GM18873 (cell line): Measurements from ENCODE around the gene CHMP4A.
"Not testable (repeated sequence)": the region's sequence is repeated elsewhere in the genome, so short reads cannot be mapped to it uniquely, and the experiment has no call there.

Experiments
- ATAC-seq: cut with Tn5 transposase; IDR thresholded peaks from one replicate; pipeline ENCODE4 v1.9.1; 2021; ENCODE audit warnings: mild to moderate bottlenecking, moderate library complexity, moderate number of reproducible peaks; ENCODE audit not compliant: unreplicated experiment, low FRiP score

The CHMP4A gene

DNA sequence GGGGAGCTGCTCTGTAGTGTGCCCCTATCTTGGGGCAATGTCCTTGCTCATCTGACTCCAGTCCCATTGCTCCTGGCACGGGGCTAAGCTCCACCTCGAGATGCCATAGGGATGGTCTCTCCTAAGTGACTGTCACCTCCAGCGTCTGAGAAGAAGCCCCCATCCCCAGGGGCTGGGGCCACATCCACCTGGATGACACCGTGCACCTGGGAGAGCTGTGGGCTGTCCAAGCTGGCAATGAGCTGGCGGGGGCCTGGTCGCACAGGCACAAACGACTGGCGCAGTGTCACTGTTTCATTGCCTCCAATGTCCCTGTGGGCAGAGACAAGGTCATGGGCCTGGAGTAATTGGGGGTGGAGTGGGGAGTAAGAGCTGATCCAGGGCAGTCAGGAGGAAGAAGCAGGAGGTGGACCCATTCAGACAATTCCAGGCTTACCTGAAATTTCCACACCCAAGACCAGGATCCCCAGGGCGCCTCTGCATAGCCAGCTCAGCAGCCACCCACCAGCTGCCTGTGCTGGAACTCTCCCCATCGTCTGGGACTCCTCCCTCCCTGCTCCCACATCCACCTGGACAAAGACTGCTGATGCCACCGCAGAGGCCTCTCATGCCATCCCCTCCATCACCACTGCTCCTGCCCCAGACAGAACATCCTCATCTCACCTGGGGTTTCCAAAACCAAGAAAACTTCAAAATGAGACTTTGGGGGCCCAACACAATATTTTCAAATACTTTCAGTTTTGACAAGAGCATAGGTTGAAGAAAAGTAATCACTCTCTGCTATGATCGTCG lies 36.1 kb upstream of the CHMP4A start:
- no peak for ATAC-seq

DNA sequence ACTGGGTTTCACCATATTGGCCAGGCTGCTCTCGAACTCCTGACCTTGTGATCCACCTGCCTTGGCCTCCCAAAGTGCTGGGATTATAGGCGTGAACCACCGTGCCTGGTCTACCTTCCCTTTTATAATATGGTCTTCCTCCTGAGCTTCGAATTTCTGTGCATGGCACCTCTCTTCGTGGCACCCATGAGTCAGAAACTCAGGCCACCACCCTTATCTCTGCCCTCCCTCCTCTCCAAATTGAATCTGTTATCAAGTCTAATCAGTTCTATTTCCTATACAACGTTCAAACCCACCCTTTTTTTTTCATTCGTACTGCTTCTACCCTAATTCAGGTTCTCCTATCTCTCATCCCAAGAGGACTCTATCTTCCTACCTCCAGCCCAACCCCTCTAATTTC lies 34.1 kb upstream of the CHMP4A start:
- ATAC-seq = no peak

DNA sequence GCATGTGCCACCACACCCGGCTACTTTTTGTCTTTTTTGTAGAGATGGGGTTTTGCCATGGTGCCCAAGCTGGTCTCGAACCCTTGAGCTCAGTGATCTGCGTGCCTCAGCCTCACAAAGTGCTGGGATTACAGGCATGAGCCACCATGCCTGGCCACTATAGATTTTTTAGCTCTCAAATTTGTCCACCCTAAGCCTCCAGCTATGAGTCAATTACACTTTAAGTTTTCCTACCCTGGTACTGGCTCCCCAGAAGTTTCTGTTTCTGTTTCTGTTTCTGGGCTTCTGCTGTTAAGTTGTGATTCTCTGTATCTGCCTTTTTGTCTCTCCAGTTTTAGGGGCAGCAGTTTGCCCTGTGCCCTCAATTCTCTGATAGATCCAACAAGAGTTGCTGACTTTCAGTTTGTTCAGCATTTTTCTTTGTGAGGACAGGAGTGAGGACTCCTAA lies 33.5 kb upstream of the CHMP4A start:
- no peak for ATAC-seq

DNA sequence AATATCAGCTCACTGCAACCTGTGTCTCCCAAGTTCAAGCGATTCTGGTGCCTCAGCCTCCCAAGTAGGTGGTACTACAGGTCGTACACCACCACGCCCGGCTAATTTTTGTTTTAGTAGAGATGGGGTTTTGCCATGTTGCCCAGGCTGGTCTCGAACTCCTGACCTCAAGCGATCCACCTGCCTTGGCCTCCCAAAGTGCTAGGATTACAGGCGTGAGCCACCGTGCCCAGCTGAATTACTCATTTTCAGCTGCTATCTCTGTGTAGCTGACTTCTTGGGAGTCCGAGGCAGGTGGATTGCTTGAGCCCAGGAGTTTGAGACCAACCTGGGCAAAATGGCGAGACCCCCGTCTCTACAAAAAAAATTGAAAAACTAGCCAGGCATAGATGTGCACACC lies 32.1 kb upstream of the CHMP4A start:
- not testable (repeated sequence) for ATAC-seq

DNA sequence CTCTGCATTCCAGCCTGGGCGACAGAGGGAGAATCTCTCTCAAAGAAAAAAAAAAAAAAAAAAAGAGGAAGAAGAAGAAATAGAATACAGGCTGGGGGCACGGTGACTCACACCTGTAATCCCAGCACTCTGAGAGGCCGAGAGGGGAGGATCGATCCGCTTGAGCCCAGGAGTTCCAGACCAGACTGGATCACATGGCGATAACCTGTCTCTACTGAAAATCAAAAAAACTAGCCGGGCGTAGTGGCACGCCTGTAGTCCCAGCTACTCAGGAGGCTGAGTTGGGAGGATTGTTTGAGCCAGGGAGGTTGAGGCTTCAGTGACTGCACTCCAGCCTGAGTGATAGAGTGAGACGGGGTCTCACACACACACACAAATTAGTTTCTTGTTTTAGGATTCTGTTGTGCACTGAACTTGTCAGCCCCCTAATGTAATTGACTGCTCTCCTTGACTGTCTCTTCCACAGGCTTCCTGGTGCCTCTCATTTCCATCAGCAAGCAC lies 30.1 kb upstream of the CHMP4A start:
- no peak for ATAC-seq

DNA sequence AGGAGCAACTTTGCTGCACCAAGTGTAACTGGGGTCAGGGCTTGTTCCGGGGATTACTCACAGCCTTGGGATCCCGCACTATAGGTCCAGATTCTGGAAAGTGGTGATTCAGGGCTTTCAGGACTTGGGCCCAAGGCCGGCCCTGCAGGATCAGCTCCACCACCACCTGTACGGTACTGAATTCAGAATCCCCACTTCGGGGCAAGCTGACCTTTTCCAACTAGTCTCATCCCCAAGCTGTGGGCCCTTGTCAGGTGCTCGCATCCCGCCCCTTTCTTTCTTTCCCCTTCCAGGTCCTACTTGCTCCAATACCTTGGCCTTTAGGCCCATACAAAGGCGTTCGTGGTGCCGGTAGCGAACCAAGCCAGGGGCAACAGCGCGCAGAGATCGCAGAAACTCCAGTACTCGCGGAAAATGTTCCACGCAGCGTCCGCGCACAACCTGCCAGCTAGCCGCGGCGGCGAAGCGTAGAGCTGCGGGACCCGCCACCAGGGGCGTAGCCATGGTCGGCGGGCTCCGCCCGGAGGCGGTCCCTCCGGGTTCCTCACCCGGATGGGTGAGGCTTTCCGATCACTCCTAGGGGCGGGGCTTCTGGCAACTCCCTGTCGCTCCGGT lies 28.6 kb upstream of the CHMP4A start:
- peak; percentile 52 for ATAC-seq

DNA sequence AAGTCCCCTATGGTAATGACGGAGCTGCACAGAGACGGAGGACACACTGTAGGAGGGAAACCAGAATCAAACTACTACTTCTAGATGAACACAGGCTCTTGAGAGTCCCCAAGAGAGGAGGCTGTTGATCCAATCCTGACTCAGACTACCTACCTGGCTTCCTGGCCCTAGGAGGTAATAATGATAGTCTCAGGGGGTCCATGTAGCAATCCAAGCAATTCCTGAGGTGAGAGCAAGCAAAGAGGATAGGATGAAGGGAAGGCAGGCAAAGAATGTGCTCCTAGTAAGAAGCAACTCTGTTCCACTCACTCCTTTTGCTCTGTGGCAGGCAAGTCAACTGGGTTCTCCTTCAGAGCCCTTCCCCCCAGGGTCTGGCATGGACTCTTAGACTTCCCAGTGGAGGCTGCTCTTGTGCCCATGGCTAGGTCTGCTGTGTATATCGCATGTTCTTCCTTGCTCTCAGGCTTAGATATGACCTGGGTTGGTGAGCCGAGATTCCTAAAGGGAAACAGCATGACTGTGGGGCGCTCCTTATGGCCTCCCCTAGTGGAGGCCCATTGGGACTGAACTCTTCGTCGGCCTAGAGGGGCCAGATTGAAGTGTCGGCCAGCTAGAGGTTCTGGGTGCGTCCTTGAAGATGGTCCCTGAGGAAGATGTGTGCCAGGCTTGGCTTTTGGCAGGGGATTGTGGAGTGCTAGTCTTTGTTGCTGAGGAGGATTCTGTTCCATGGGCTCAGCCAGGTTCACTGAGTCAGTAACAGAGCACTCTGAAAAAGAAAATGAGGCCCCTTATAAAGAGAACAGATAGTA lies 27.0 kb upstream of the CHMP4A start:
- ATAC-seq = no peak

DNA sequence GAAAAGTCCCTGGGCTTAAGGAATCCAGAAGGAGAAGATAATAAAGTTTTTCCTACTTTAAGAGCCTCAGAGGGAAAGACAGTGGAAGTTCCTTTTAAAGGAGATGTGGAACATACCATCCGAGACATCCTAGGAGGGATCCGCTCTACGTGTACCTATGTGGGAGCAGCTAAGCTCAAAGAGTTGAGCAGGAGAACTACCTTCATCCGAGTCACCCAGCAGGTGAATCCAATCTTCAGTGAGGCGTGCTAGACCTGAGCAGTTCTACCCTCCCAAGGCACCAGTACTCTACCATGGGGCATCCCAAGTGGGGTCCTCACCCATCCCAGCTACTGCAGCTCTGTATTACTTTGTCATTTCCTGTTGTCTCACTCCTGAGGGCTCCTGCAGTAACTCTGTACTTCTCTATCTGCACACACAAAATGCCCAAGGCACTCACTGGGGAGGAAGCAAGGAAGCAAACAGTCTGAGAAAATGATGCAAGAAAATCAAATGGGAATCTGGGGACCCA lies 25.3 kb upstream of the CHMP4A start:
- no peak for ATAC-seq

DNA sequence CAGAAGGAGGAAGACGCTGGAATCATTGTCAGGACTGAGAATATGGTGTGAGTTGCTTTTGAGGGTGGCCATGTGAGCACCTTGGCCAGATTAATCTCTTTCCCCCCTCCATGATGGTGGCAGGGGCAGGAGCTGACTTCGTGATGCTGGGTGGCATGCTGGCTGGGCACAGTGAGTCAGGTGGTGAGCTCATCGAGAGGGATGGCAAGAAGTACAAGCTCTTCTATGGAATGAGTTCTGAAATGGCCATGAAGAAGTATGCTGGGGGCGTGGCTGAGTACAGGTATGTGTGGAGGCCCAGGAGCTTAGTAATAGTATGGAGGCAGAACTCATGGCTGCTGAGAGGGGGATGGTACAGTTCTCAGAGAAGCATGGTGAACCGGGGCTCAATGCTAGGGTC lies 24.8 kb upstream of the CHMP4A start:
- no peak for ATAC-seq

DNA sequence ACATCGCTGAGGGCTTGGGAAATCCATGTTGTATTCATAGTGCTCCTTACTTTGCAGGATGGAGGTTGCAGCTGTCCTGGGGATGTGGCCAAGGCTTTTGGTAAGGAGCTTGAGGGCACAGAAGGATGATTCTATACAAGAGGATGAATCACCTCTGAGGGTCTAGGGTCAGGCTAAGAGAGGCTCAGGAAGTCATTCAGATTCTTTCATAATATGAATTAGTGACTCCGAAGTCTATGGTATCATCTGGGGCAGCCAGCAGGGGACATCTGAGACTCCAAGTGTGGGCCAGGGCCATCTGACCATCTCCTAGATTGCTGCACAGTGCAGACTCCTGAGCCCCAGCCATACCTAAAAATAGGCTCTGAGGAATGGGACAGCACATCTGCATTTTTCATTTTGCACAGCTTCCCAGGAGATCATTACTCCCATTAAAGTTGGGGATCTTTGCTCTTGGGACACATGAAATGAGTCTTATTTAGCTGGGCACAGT lies 24.2 kb upstream of the CHMP4A start:
- ATAC-seq = no peak

DNA sequence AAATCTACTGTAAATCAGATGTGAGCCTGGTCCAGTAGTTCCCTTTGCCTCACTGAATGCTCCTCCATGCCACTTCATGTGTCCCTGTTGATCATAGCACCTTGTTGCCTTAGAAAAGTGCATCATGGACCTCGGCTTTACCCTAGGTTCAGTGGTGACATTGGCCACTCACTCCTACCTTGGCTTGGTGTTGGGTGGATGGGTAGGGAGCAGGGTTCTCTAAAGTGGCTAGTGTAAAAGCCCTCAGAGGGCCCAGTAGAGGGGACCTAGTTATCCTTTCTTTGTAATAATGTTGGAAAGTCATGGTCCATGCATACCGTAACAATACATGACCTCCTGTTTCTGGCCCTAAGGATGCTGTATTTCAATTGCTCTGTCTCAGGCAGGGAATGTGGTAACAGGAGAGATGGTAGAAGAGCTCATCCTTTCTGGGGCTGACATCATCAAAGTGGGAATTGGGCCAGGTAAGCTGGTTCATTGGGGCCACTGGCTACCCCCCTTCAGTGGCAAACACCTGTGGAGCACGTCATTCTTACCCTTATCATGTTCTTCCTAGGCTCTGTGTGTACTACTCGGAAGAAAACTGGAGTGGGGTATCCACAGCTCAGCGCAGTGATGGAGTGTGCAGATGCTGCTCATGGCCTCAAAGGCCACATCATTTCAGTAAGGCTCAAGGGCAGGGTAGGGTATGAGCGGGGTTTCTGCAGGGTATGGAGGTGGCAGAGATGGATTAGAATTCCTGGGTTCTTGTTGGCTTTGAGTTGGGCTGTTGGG lies 23.6 kb upstream of the CHMP4A start:
- no peak for ATAC-seq

DNA sequence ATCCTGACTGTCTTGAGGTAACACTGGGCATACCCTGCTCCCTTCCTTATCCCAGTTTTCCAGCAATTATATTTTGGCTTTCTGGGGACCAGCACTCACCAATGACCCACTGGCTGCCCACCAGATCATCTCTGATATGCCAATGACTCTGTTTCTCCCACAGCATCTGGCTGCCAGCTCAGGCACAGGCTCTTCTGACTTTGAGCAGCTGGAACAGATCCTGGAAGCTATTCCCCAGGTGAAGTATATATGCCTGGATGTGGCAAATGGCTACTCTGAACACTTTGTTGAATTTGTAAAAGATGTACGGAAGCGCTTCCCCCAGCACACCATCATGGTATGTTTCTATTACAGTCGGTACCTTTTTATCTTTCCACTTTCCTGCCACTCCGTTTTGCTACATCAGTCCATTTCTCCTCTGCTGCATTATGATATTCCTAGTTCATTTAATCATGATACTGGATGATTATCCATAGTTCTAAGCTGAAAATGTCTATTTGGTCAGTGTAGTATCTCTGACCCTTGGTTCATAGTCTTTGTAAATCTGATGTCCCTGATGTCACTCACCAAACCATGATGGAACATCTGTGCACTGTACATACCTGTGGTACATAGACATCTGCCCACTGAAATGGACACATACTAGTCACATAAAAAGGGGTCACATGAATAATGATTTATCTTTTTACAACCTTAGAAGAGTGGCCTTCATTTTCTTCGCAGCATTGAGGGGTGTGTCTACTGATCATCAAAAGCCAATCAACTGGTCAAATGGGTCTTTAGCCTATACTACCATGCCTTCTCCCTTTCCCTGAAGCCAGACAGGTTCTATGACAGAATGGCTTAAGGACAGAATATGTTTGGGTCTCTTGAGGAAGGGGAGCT lies 22.8 kb upstream of the CHMP4A start:
- ATAC-seq = no peak

DNA sequence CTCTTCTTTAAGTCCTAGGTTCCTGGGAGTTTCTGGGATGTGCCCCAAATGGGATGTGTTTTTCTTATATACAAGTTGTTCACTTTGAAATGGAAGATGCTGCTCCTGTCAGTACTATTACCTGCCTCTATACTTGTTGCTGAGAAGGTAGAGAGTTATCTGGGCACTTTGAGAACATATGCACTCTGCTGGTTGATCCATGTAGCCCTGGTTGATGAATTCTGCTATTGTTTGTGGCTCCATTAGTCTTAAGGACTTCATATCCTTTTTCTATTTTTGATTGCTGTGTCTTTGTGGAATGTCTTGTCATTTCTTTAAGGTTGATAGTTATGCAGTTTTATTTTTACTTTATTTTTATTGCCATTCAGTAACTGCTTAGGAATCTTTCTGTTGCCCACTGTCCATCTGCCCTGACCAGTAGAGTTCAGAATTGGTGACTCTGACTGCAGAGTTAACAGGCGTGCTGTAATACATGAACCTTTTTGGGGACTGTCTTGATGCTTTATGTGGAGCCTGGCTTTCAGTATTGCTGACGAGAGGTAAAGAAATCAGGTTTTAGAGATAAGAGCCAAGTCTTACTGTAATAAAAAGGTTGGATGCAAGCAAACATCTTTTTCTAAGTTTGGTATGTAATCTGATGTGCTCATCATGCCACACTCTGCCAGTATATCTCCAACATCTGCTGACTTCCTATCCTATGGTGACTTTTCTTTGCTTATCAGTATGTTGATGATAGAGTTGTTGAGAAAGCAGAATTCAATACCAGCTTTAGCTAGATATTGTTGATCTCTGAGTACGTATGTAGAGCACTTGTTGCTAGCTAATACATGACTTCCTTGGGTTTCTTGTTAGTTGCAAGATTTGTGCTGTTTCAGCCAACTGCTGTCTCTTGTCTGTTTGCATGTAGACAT lies 21.1 kb upstream of the CHMP4A start:
- no peak for ATAC-seq

DNA sequence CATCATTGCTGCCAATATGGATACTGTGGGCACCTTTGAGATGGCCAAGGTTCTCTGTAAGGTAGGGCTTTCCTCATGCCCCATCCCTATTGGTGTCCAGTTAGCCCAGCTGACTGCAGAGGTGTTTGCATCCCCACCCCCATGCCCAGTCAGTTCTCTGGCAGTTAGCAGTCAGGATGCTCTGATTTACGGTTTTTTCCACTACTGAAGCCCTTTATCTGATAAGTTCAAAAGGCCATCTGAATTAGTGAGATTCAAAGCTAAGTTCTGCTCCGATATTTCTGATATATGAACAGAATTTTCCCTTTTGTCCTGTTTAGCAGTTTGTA lies 20.2 kb upstream of the CHMP4A start:
- no peak for ATAC-seq

DNA sequence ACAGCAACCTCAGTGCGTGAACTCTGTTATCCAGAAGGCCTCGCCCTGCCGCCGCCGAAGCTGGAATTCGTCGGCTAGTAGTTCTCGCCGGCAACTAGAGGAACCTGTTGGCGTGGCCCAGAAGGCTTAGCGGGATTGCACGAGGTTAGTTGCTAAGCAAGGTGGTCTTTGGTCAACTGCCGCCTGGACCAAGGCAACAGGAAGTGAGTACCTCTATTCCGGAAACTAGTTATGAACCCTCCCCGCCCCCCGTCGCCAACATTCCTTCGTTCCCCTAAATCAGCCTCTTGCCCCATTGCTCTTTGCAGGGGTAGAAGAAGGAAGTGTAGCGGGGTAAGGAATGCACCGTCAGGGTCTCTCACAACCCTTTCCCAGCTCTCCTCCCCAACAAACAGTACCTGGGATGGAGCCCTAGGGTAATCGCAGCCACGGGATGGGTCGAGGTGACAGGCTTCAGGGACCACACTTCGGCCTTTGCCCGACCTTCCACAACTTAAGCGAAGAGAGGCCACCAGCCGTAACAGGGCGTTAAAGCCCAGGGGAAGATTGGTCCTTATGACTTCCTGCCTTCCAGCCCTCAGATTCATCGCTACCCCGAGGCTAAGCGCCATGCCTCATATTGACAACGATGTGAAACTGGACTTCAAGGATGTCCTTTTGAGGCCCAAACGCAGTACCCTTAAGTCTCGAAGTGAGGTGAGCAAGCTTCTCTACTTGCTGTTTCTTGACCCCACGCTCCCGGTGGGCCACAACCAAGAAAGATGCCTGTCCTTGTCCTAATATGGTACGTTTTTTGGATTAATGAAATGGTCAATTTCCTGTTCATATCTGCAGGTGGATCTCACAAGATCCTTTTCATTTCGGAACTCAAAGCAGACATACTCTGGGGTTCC lies 19.6 kb upstream of the CHMP4A start, which contains the start of gene GMPR2:
Gene GMPR2 (plus strand): TSS at position 285 of the 893 bp plus-strand sequence. CDS start 325 bp downstream, at position 610.
- peak; percentile 45 for ATAC-seq

DNA sequence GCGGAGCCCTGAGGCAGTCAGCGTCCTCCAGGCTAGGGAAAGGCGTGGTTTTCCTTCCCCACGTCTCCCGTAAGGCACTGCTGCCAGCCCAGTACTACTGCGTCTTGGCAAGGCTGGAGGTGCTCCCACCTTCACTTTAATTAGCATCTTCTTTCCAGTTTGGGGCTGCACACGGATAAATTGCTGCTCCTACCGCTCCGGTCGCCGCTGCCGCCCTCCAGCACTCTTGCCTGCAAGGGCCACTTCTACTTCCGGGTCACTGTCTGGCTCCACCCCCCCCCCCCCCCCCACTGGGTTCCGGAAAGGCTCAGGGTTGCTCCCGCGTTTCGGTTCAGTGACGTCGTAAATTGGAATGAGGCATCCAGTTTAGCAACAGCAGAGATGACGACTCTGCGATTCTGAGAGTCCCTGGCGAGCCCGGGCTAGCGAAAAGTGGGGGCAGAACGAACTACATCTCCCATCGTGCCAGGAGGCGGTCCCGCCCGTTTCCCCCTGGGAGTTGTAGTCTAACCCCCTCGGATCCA lies 18.9 kb upstream of the CHMP4A start, which contains the start of gene NEDD8:
Gene NEDD8 (minus strand): TSS at position 247 of the 524 bp plus-strand sequence. CDS start 100 bp downstream, at position 147.
- ATAC-seq = peak; percentile 67
